Astrocyte of the cerebellum (primary cell): ENCODE results near the gene GRAP.
"Not testable (repeated sequence)": the region's sequence is repeated elsewhere in the genome, so short reads cannot be mapped to it uniquely, and the experiment has no call there.

Experiments
- DNase-seq: peaks from one replicate; pipeline ENCODE4 v3.0.0-alpha.2; 2011; ENCODE audit warnings: low read depth
- H3K4me3 ChIP-seq: 2 replicates; pipeline ENCODE4 v1.5.1; 2011; ENCODE audit warnings: mild to moderate bottlenecking, low read depth, low read length, moderate library complexity
- in situ Hi-C: cut with HindIII; loops from 2 replicates; pipeline ENCODE4 v1.10.0; 2017; ENCODE audit warnings: low sequenced_read_pairs

Gene GRAP

DNA sequence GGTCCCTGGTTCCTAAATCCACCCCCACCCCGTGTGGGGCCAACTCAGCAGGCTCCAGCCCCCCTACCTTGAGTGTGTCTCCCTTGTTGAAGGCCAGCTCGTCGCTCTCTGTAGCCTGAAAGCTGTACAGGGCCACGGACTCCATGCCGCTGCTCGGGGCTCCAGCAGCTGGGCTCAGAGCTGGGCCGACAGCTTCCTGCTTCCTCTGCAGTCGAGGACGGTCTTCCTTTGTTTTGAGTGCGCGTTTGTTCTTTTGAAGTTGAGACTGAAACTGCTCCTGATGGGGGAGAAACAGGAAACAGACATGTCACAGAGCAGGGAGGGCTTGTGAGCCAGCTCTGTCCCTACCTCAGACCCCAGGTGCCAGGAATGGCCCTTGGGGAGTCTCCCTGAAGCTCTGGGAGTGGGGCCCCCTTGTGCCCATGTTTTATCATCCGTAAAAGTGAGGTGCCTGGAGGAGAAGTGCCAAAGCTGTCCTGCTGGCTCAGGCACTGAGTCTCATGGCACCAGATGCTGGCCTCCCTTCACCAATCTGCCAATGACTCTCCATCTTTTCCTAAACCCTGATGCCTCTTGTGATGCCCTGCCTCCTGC, at the start of gene GRAP:
GRAP (minus strand) TSS at position 176 of the 594 bp plus-strand sequence; CDS start at position 145, 31 bp downstream.
- H3K4me3 ChIP-seq, DNase-seq, in situ Hi-C loops: not testable (repeated sequence)

DNA sequence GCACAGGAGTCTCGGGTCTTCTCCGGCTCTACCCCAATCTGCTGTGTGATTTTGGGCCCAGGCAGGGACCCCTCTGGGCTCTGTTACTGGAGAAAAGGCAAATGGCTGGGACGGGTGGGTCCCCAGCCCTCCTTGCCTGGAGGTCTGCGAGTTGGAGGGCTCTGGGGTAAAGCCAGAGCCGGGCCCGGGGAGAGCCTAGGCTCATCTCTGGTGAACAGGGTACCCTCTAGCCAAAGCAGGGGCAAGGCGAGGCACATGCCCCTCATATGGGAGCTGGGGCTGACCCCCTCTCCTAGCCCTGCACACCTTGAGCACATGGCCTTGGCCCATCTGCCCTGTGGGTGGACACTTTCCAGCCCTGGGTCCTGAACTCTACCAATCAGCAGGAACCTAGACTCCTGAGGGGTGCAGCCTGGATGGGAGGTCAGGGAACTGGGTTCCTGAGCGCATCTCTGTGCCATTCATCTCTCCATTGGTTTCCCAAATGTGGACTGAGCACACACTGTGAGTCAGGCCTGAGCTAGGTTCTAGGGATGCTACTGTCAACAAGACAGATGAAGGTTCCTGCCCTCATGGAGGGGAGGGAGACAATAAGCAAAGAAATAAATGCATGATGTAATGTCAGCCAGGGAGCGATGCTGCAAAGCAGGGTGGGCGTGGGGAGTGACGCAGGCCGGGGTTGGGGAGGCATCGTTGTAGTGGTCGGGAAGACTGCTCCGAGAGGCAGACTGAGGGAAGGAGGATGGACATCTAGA, 47.1 kb upstream of the GRAP start:
- DNase-seq, H3K4me3 ChIP-seq, in situ Hi-C loops: not testable (repeated sequence)

GRCh38 chr17:19092737-19093683, 46.3 kb upstream of the GRAP start:
- DNase-seq, in situ Hi-C loops, H3K4me3 ChIP-seq: not testable (repeated sequence)

- DNase-seq, H3K4me3 ChIP-seq, in situ Hi-C loops: not testable (repeated sequence)
Measured at GRCh38 chr17:19090058-19090772, 43.5 kb upstream of the GRAP start.

DNA sequence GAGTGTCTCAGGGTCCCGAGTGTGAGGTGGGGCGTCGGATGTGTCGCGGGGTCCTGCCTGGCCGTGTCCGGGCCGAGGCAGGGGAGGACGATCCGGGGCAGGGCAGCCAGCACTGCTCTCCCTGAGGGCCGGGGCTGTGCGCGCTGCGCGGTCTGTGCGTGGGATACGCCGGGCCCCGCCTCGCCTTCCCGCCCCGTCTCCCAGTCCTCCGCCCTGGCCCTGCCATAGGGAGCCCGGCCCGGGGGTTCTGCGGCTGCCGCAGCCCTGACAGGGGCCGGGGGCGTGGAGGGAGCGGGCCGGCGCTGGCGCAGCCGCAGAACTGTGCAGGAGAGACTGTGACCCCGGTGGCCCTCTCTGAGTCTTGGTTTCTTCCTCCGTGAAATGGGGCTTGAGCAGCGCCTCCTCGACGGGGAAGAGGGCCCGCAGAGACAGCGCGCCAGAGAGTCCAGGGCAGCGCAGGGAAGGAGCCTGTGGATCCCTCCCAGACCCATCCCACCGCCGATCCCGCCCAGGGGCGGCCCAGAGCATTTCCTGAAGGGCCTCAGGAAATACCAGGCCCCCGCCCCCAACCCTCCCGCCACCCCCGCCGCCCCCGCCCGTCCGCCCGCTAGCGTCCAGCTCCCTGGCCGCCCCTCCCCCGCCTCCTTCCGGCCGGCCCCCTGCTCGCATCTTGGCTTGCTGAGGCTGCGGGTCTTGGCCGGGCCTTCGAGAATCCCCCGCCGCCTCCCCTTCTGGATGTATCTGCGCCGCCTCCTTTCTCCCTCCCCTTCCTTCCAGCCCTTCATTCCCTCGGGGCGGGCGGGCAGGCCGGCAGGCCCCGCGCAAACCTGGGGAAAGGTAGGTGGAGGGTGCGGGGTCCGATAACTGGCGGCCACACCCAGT, 42.3 kb upstream of the GRAP start:
- H3K4me3 ChIP-seq, DNase-seq, in situ Hi-C loops: not testable (repeated sequence)

GRCh38 chr17:19077386-19077785, 30.6 kb upstream of the GRAP start:
- H3K4me3 ChIP-seq, DNase-seq, in situ Hi-C loops: not testable (repeated sequence)

DNA sequence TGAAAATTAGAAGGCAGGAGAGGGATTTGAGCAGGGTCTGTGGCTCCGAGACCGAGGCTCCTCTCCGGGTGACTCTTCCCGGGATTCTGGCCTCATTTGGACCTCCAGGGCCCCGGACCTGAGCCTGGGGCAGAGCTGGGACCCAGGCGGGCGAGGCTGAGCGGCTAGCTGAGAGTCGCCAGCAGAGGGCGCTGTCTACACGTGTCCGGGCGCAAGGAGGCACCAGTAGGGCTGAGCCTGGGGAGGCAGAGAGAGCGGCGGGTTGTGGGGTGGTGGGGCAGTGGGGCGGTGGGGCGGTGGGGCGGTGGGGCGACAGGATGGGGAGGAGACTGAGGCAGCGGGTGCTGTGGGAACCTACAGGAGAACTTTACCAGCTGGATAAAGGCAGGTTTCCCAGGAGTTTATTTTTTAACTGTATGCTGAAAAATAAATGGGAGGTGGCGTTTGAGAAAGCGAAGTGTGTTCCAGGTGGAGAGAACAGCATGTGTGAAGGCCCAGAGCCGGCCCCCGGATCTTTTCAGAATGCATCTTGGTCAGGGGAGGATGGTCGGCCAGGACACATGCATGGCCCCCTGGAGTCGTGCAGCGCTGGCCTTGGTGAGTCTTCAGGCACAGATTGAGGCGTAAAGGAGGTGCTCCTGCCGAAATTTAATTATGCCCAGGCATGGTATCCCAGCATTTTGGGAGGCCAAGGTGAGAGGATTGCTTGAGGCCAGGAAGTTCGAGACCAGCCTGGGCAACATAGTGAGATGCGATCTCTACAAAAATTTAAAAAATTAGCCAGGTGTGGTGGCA, 29.8 kb upstream of the GRAP start:
- in situ Hi-C loops, H3K4me3 ChIP-seq, DNase-seq: not testable (repeated sequence)

GRCh38 chr17:19070318-19071168, 23.8 kb upstream of the GRAP start:
- in situ Hi-C loops, DNase-seq, H3K4me3 ChIP-seq: not testable (repeated sequence)

DNA sequence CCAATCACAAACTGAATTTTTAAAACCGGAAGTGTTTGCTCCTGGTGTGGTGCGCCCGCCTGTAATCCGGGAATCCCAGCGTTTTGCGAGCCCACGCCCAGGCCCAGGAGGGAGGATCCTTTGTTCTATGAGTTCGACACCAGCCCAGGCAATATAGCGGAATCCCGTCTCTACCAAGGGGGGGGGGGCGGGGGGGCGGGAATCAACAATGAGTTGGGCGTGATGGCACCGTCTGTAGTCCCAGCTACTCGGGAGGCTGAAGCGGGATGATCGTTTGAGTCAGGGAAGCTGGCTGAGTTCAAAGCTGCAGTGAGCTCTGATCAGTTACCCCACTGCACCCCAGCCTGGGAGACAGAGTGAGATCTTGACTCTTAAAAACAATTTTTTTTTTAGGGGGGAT, 17.6 kb upstream of the GRAP start:
- in situ Hi-C loops, DNase-seq: not testable (repeated sequence)
- H3K4me3 ChIP-seq, result peak overlapping the region; percentile 12

DNA sequence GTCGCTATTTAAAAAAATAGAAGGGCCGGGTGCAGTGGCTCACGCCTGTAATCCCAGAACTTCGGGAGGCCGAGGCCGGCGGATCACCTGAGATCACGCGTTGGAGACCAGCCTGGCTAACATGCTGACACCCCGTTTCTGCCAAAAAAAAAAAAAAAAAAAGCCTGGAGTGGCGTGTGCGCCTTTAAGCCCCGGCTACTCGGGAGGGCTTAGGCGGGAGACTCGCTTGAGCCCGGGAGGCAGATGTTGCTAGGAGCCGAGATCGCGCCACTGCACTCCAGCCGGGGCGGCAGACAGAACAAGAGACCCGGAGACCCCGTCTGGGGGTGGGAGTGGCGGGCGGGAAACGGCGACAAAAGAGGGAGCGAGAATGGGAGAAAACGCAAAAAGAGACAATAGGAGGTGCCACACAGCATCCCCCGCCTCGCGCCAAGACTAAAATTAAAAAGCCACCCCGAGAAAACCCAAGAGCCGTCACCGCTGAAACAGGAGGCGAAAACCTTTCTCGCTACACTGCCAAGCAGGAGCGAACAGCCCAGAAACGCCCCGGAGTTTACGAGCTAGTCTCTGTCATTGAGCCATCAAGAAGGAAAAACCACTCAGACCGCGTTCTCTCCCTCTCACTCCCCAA, 16.7 kb upstream of the GRAP start:
- in situ Hi-C loops, H3K4me3 ChIP-seq, DNase-seq: not testable (repeated sequence)

GRCh38 chr17:19062718-19063325, 16.1 kb upstream of the GRAP start:
- DNase-seq, in situ Hi-C loops, H3K4me3 ChIP-seq: not testable (repeated sequence)

GRCh38 chr17:19062009-19062717, 15.4 kb upstream of the GRAP start:
- DNase-seq, H3K4me3 ChIP-seq, in situ Hi-C loops: not testable (repeated sequence)

- H3K4me3 ChIP-seq, in situ Hi-C loops, DNase-seq: not testable (repeated sequence)
Measured at GRCh38 chr17:19055447-19055846, 8.7 kb upstream of the GRAP start.
